ENCODE results near the gene PCDHGA6.
A peak's percentile ranks its signal among the peaks of the same experiment; 100 is the strongest.
"Not testable (repeated sequence)": the region's sequence is repeated elsewhere in the genome, so short reads cannot be mapped to it uniquely, and the experiment has no call there.

PCDHGA6 gene

DNA sequence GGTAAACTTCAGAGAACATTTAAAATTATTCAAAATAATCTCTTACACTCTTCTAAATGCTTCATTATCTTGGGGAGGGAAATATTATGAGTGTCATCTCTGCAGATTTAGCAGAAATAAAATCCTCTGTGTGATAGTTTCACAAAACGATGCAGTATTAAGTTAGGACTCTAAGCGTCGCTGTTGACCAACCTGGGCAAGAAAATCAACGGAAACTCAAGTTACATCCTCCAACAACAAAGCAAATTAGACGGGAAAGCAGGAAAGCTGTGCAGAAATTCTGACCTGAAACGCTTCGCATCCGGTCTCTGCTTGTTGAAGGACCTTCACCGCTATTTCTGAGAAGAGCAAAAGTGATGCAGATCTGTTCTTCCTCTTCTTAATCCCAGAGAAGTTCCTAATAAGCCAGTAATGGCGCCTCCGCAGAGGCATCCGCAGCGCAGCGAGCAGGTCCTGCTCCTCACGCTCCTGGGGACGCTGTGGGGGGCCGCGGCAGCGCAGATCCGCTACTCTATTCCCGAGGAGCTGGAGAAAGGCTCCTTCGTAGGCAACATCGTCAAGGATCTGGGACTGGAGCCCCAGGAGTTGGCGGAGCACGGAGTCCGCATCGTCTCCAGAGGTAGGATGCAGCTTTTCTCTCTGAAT lies at the start of gene PCDHGA6:
Gene PCDHGA6, plus strand, starts transcription at position 219 of the 645 bp plus-strand sequence. Its CDS starts 193 bp downstream, at position 412.
- Histone ChIP-seq H2AFZ (ENCODE audit: low read length, unreplicated experiment) (no peak within 1 kb of the TSS), H3K27ac (ENCODE audit: low read depth, low read length) (no peak within 1 kb of the TSS), H3K4me1 (ENCODE audit: control insufficient read depth, insufficient read depth, low read length, unreplicated experiment) (no peaks in the 10 kb centered on the region), H3K4me3 (ENCODE audit: low read depth, low read length) (peak within 1 kb of the TSS; percentile 67), H3K36me3 (ENCODE audit: insufficient read depth, low read length) (no peaks in the 10 kb centered on the region), H3K79me2 (ENCODE audit: control insufficient read depth, insufficient read depth, low read length, unreplicated experiment) (no peaks in the 10 kb centered on the region), H3K27me3 (ENCODE audit: insufficient read depth, low read length) (peaks cover 72% of the 10 kb centered on the region)

DNA sequence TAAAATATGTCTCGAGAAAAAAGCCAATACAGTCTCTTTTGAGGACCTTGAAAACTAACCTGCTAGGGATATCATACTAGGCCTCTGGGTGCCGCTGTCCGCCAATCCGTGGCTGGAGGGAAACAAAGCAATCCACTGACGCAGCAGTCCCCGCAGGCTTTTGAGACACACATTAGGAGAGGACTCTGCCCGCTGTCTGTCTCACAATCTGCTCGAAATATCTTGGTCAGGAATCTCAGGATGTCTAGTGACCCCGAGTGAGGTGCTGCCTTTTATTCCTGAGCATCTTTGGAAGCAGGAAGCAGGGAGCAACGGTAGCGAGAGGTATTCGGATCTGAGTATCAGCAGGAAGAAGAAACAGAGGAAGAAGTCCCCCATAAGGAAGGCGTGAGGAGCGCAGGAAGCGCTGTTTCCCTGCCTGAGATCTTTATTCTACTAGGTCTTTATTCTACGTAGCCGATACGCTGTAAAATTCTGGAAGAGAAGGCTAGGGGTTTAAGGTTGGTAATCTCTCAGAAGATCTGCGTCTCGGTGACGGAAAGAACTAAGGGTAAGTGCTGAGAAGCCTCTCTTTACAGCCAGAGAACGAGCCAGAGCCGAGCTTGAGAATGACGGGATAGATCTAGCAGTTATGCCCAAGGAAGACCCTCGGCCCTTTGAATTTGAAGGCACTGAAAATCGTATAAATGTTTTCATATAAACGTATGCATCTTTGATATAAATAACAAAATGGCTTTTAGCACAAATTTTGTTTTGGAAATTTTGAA lies 47.4 kb upstream of the PCDHGA6 start:
- Histone ChIP-seq H3K4me1 (ENCODE audit: control insufficient read depth, insufficient read depth, low read length, unreplicated experiment) (peaks cover 5% of the 10 kb centered on the region), H3K27ac (ENCODE audit: low read depth, low read length) (no peak overlapping the region), H2AFZ (ENCODE audit: low read length, unreplicated experiment) (peak overlapping the region; percentile 60), H3K36me3 (ENCODE audit: insufficient read depth, low read length) (no peaks in the 10 kb centered on the region), H3K79me2 (ENCODE audit: control insufficient read depth, insufficient read depth, low read length, unreplicated experiment) (no peaks in the 10 kb centered on the region), H3K4me3 (ENCODE audit: low read depth, low read length) (peak overlapping the region; percentile 69), H3K27me3 (ENCODE audit: insufficient read depth, low read length) (peaks cover 31% of the 10 kb centered on the region)

- Histone ChIP-seq H3K36me3 (ENCODE audit: insufficient read depth, low read length) (no peaks in the 10 kb centered on the region), H2AFZ (ENCODE audit: low read length, unreplicated experiment) (no peak overlapping the region), H3K4me1 (ENCODE audit: control insufficient read depth, insufficient read depth, low read length, unreplicated experiment) (peaks cover 5% of the 10 kb centered on the region), H3K79me2 (ENCODE audit: control insufficient read depth, insufficient read depth, low read length, unreplicated experiment) (no peaks in the 10 kb centered on the region), H3K27me3 (ENCODE audit: insufficient read depth, low read length) (peaks cover 50% of the 10 kb centered on the region), H3K27ac (ENCODE audit: low read depth, low read length) (no peak overlapping the region), H3K4me3 (ENCODE audit: low read depth, low read length) (no peak overlapping the region)
These were observed 45.5 kb upstream of the PCDHGA6 start for GRCh38 chr5:141328231-141328630.

- Histone ChIP-seq H3K79me2 (ENCODE audit: control insufficient read depth, insufficient read depth, low read length, unreplicated experiment) (no peaks in the 10 kb centered on the region), H3K27ac (ENCODE audit: low read depth, low read length) (no peak within 1 kb of the TSS), H2AFZ (ENCODE audit: low read length, unreplicated experiment) (peak within 1 kb of the TSS; percentile 97), H3K4me3 (ENCODE audit: low read depth, low read length) (peak within 1 kb of the TSS; percentile 77), H3K36me3 (ENCODE audit: insufficient read depth, low read length) (no peaks in the 10 kb centered on the region), H3K27me3 (ENCODE audit: insufficient read depth, low read length) (peaks cover 71% of the 10 kb centered on the region), H3K4me1 (ENCODE audit: control insufficient read depth, insufficient read depth, low read length, unreplicated experiment) (peaks cover 5% of the 10 kb centered on the region)
These were observed 43.2 kb upstream of the PCDHGA6 start, which contains the start of gene PCDHGA1 for GRCh38 chr5:141330299-141331080. Gene PCDHGA1 (plus strand): TSS chr5:141330514.

GRCh38 chr5:141332571-141332970 lies 41.1 kb upstream of the PCDHGA6 start:
- H3K27ac ChIP-seq (ENCODE audit: low read depth, low read length); H3K36me3 ChIP-seq (ENCODE audit: insufficient read depth, low read length); H3K4me3 ChIP-seq (ENCODE audit: low read depth, low read length); H3K79me2 ChIP-seq (ENCODE audit: control insufficient read depth, insufficient read depth, low read length, unreplicated experiment); H3K4me1 ChIP-seq (ENCODE audit: control insufficient read depth, insufficient read depth, low read length, unreplicated experiment); H2AFZ ChIP-seq (ENCODE audit: low read length, unreplicated experiment): not testable (repeated sequence)
- H3K27me3 ChIP-seq (ENCODE audit: insufficient read depth, low read length) = peaks cover 89% of the 10 kb centered on the region

DNA sequence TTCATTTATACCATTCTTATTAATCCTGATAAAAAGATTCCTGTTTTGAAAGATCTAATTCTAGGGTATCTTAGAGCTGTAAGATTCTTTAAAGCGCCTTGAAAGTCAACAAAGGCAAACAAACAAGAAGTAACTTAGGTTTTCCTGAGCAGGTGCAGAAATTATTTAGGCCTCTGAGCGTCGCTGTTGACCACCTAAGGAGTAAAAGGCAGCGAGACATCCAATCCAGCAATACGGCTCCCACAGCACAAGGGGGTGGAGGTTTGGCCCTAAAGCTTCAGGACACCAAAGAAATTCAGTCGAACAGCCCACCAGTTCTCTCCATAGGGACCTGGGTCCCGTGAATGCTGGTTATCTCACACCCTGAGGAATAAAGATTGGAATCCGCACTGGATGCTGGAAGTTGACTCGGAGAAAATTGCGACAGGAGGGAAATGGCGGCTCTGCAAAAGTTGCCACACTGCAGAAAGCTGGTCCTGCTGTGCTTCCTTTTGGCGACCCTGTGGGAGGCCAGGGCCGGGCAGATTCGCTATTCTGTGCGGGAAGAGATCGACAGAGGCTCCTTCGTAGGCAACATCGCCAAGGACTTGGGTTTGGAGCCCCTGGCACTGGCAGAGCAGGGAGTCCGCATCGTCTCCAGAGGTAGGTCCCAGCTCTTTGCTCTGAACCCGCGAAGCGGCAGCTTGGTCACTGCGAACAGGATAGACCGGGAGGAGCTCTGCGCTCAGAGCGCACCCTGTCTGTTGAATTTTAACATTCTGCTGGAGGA lies 35.0 kb upstream of the PCDHGA6 start, which contains the start of gene PCDHGA2:
Gene PCDHGA2, plus strand, starts transcription at position 223 of the 769 bp plus-strand sequence.
- Histone ChIP-seq H3K79me2 (ENCODE audit: control insufficient read depth, insufficient read depth, low read length, unreplicated experiment) (no peaks in the 10 kb centered on the region), H3K27me3 (ENCODE audit: insufficient read depth, low read length) (peaks cover 74% of the 10 kb centered on the region), H3K4me3 (ENCODE audit: low read depth, low read length) (peak within 1 kb of the TSS; percentile 70), H3K36me3 (ENCODE audit: insufficient read depth, low read length) (no peaks in the 10 kb centered on the region), H3K4me1 (ENCODE audit: control insufficient read depth, insufficient read depth, low read length, unreplicated experiment) (no peaks in the 10 kb centered on the region), H2AFZ (ENCODE audit: low read length, unreplicated experiment) (peak within 1 kb of the TSS; percentile 57), H3K27ac (ENCODE audit: low read depth, low read length) (no peak within 1 kb of the TSS)

DNA sequence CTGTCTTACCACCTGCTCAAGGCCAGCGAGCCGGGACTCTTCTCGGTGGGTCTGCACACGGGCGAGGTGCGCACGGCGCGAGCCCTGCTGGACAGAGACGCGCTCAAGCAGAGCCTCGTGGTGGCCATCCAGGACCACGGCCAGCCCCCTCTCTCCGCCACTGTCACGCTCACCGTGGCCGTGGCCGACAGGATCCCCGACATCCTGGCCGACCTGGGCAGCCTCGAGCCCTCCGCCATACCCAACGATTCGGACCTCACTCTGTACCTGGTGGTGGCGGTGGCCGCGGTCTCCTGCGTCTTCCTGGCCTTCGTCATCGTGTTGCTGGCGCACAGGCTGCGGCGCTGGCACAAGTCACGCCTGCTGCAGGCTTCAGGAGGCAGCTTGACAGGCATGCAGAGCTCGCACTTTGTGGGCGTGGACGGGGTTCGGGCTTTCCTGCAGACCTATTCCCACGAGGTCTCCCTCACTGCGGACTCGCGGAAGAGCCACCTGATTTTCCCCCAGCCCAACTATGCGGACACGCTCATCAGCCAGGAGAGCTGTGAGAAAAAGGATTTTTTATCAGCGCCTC lies 32.8 kb upstream of the PCDHGA6 start:
- not testable (repeated sequence) for H3K79me2 ChIP-seq (ENCODE audit: control insufficient read depth, insufficient read depth, low read length, unreplicated experiment); H3K4me3 ChIP-seq (ENCODE audit: low read depth, low read length); H3K4me1 ChIP-seq (ENCODE audit: control insufficient read depth, insufficient read depth, low read length, unreplicated experiment)

GRCh38 chr5:141342773-141343172 lies 30.9 kb upstream of the PCDHGA6 start:
- no peak overlapping the region for H3K27ac ChIP-seq (ENCODE audit: low read depth, low read length)
- no peaks in the 10 kb centered on the region for H3K4me1 ChIP-seq (ENCODE audit: control insufficient read depth, insufficient read depth, low read length, unreplicated experiment)
- no peak overlapping the region for H3K4me3 ChIP-seq (ENCODE audit: low read depth, low read length)
- no peak overlapping the region for H2AFZ ChIP-seq (ENCODE audit: low read length, unreplicated experiment)
- peaks cover 64% of the 10 kb centered on the region for H3K27me3 ChIP-seq (ENCODE audit: insufficient read depth, low read length)
- no peaks in the 10 kb centered on the region for H3K36me3 ChIP-seq (ENCODE audit: insufficient read depth, low read length)
- H3K79me2 ChIP-seq (ENCODE audit: control insufficient read depth, insufficient read depth, low read length, unreplicated experiment) = no peaks in the 10 kb centered on the region

More for the DNA sequence above, 32.8 kb upstream of the PCDHGA6 start:
- H3K27ac ChIP-seq (ENCODE audit: low read depth, low read length); H3K36me3 ChIP-seq (ENCODE audit: insufficient read depth, low read length); H2AFZ ChIP-seq (ENCODE audit: low read length, unreplicated experiment): not testable (repeated sequence)
- peaks cover 71% of the 10 kb centered on the region for H3K27me3 ChIP-seq (ENCODE audit: insufficient read depth, low read length)

GRCh38 chr5:141343242-141343952 lies 30.3 kb upstream of the PCDHGA6 start, which contains the start of gene PCDHGA3:
Gene PCDHGA3 (plus strand): TSS chr5:141343829. CDS start chr5:141344034, 205 bp downstream.
- Histone ChIP-seq H3K36me3 (ENCODE audit: insufficient read depth, low read length) (no peaks in the 10 kb centered on the region), H3K27me3 (ENCODE audit: insufficient read depth, low read length) (peaks cover 64% of the 10 kb centered on the region), H3K4me1 (ENCODE audit: control insufficient read depth, insufficient read depth, low read length, unreplicated experiment) (no peaks in the 10 kb centered on the region), H3K4me3 (ENCODE audit: low read depth, low read length) (peak within 1 kb of the TSS; percentile 41; the same call in 1 of the 2 replicates), H2AFZ (ENCODE audit: low read length, unreplicated experiment) (no peak within 1 kb of the TSS), H3K27ac (ENCODE audit: low read depth, low read length) (no peak within 1 kb of the TSS), H3K79me2 (ENCODE audit: control insufficient read depth, insufficient read depth, low read length, unreplicated experiment) (no peaks in the 10 kb centered on the region)
